Stomach (tissue), 4 donors: ENCODE measurements around the gene PI4KB.

Source experiments
- CTCF ChIP-seq, 7 experiments: fragments of 450-650 bp in 4 of 7; fragments of 200-600 bp in 3 of 7; sonication (generic) in 3 of 7; IDR thresholded peaks; one replicate each; pipeline ENCODE4 v1.5.1; 2016 to 2019; ENCODE audit warnings: antibody characterized with exemption in 7 of 7, control low read depth in 2 of 7, mild to moderate bottlenecking in 1 of 7
- EP300 ChIP-seq: sonication (generic); formaldehyde crosslinking; IDR thresholded peaks from one replicate; pipeline ENCODE4 v1.6.1; 2017; ENCODE audit warnings: antibody characterized with exemption
- POLR2A ChIP-seq, 4 donors: fragments of 450-650 bp; IDR thresholded peaks; one replicate each; pipeline ENCODE4 v1.6.1; 2016; ENCODE audit warnings: antibody characterized with exemption in 4 of 4, control low read depth in 2 of 4, mild to moderate bottlenecking in 1 of 4, moderate library complexity in 1 of 4
- POLR2AphosphoS5 ChIP-seq, 3 donors: sonication (generic); formaldehyde crosslinking; IDR thresholded peaks; one replicate each; pipeline ENCODE4 v1.6.1; 2016; ENCODE audit warnings: antibody characterized with exemption in 3 of 3

GRCh38 chr1:151292207-151293030 lies 34.8 kb downstream of the PI4KB start:
- no peak for TF ChIP-seq CTCF (IDR thresholded peaks at IDR 0.05)
- TF ChIP-seq EP300, result no peak
- no peak for TF ChIP-seq POLR2AphosphoS5 (IDR thresholded peaks at IDR 0.05)
- no peak for TF ChIP-seq POLR2A (IDR thresholded peaks at IDR 0.05)
